Bronchial epithelial cell (primary cell): ENCODE measurements around the gene ITPA. TPM values are rescaled to one million over a fixed set of nuclear protein-coding genes. Genes with fewer than 3 reads are reported as not detected.
A peak's percentile ranks its signal among the peaks of the same experiment; 100 is the strongest.

Experiments
- DNase-seq: peaks from one replicate; pipeline ENCODE4 v3.0.0-alpha.2; 2010; ENCODE audit warnings: low read depth
- FAIRE-seq: peaks from 2 replicates; lab custom pipeline; 2011; peaks lifted over from hg19 to GRCh38; lab: Jason Lieb, UNC
- H3K27me3 ChIP-seq: 2 replicates; pipeline ENCODE4 v1.5.1; 2011; ENCODE audit warnings: low read length; ENCODE audit not compliant: control insufficient read depth, insufficient read depth
- H3K36me3 ChIP-seq: 2 replicates; pipeline ENCODE4 v1.5.1; 2011; ENCODE audit warnings: low read length; ENCODE audit not compliant: control insufficient read depth, insufficient read depth
- H3K4me3 ChIP-seq: 2 replicates; pipeline ENCODE4 v1.5.1; 2011; ENCODE audit warnings: mild to moderate bottlenecking, low read depth, low read length, control low read depth
- total RNA-seq: library from RNA; depleted of rRNA; stranded (reverse); fragments of >200 nt; gene quantifications from 2 replicates; pipeline ENCODE4 v1.2.1, GENCODE V29; 2014
- TF ChIP-seq, protein P1 (sequence below): IDR thresholded peaks from 2 replicates; pipeline ENCODE4 v1.5.1; 2011; ENCODE audit warnings: mild to moderate bottlenecking, moderate library complexity, low read length, control low read depth, inconsistent platforms; ENCODE audit not compliant: insufficient read depth, severe bottlenecking

The ITPA gene
- total RNA-seq, 1 donor from 2014 or later, result 45.5 TPM

DNA sequence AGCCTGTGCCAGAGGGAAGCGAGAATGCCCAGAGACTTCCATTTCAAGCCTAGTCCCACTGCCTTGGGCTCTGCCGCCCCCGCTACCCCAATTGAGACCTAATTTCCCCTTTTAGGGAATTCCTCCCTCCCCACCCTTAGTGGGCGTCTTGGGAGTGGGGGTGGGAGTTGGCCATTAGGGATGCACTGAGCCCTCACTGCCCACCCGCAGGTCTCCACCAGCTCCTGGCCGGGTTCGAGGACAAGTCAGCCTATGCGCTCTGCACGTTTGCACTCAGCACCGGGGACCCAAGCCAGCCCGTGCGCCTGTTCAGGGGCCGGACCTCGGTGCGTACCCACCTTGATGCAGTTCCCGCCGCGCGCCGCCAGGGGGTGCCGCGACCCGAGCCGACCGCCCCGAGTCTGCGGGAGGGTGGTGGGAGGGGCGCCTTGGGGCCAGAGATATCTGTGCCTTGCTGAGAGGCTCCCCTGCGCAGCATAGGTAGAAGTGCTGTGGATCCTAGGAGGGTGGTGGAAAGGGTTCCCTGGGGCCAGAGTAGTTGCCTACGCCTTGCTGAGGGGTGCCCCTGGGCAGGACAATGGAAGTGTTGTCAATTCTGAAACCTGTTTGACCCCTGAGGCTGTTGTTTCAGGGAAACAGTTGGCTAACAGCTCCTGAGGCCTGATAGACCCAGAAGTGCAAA, 9.2 kb downstream of the ITPA start:
- DNase-seq (no peak), FAIRE-seq (no peak)
- TF ChIP-seq, protein P1, sequence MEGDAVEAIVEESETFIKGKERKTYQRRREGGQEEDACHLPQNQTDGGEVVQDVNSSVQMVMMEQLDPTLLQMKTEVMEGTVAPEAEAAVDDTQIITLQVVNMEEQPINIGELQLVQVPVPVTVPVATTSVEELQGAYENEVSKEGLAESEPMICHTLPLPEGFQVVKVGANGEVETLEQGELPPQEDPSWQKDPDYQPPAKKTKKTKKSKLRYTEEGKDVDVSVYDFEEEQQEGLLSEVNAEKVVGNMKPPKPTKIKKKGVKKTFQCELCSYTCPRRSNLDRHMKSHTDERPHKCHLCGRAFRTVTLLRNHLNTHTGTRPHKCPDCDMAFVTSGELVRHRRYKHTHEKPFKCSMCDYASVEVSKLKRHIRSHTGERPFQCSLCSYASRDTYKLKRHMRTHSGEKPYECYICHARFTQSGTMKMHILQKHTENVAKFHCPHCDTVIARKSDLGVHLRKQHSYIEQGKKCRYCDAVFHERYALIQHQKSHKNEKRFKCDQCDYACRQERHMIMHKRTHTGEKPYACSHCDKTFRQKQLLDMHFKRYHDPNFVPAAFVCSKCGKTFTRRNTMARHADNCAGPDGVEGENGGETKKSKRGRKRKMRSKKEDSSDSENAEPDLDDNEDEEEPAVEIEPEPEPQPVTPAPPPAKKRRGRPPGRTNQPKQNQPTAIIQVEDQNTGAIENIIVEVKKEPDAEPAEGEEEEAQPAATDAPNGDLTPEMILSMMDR, result peak; percentile 86
- Histone ChIP-seq H3K36me3 (peaks cover 20% of the 10 kb centered on the region), H3K27me3 (no peaks in the 10 kb centered on the region), H3K4me3 (no peak overlapping the region)

DNA sequence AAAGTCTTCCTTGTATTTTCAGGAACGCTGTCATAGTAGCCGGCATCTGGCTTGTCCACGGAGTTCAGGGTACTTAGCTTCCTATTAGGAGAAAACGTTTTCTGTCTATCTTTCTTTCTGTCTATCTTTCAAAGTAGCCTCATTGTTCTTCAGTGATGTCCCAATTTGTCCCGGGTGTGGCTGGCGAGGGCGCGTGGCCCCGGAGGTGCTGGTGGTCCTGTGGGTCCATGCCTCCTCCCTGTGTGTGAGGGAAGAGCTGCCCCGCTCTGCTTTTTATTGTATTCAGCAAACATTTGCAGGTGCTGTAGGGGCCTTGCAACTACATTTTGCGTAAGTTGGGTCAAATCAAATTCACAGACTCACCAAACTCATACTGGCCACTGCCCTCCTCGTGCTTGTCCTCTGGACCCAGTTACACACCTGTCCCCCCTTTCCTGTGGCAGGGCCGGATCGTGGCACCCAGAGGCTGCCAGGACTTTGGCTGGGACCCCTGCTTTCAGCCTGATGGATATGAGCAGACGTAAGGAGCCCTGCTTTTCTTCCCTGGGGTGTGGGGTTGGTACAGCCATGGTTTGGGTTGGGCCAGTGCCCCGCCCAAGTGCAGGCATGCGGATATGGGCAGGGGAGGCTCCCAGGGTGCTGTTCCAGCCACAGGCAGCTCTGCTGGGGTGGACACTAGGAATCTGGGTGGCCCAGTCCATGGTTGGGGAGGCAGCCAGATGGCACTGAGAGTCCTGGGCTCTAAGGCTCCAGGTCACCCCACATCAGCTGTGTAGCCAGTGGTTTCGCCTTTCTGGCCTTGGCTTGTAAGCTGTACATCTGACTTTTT, 12.3 kb downstream of the ITPA start:
- FAIRE-seq (peak; percentile 28), DNase-seq (peak; percentile 53)
- Histone ChIP-seq H3K36me3 (peaks cover 8% of the 10 kb centered on the region), H3K4me3 (no peak overlapping the region), H3K27me3 (no peaks in the 10 kb centered on the region)
- TF ChIP-seq, protein P1, result no peak

DNA sequence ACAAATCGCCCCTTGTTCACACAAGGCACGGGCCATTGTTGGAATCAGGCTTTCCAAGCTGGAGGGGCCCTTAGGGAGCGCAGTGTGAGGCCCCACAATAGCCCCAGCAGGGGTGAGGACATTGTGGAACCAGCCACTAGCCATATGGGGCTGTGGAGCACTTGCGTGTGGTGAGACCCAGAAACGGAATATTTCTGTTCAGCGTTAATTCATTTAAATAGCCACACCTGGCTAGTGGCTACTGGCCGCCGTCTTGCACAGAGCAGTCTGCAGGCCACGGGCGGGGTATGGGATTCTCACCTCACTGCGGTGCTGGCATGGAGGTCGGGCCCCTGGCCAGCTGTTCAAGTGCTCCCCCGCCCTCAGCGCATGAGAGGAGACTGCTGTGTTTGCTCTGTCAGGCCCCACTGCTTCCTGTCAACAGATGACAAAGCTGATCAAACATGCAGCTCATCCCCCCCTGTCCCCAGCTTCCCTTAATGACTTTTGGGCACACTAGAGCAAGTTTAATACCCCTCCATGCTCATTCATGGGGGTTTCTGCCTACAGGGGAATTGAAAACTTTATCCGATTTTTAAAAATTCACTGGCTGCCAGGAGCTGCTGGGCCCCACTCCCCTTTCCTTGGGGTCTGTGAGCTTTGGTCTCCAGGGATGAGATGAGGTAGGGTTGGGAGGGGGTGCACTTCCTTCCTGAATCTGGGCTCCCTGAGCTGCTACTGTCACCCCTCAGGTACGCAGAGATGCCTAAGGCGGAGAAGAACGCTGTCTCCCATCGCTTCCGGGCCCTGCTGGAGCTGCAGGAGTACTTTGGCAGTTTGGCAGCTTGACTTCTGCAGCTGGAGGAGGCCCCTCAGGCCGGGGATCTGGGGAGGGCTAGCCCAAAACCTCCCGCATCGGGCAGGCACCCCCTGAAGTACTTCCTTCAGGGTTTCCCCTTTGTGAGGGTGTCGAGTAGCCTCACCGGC, 13.6 kb downstream of the ITPA start:
- FAIRE-seq (no peak), DNase-seq (peak; percentile 45)
- no peaks in the 10 kb centered on the region for H3K27me3 ChIP-seq
- no peak overlapping the region for H3K4me3 ChIP-seq
- peaks cover 9% of the 10 kb centered on the region for H3K36me3 ChIP-seq
- TF ChIP-seq, protein P1, result no peak

DNA sequence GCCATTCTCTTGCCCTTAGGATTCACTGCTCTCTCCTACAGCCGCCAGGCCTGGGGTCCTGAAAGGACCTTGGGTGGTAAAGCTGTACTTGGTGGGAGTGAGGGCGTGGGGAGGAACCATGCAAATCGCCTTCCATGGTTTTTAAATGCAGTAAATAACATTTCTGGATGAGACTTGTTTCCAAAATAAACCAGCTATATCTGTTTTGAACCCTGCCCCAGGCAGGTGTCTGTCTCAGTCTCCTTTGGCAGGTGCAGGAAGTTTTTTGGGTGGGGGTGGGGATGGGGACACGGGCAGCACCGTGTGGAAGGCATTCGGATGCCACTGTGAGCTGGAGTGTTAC, 14.3 kb downstream of the ITPA start:
- no peak overlapping the region for H3K4me3 ChIP-seq
- peaks cover 14% of the 10 kb centered on the region for H3K36me3 ChIP-seq
- no peak for DNase-seq
- FAIRE-seq, result no peak
- no peaks in the 10 kb centered on the region for H3K27me3 ChIP-seq
- TF ChIP-seq, protein P1, result no peak

DNA sequence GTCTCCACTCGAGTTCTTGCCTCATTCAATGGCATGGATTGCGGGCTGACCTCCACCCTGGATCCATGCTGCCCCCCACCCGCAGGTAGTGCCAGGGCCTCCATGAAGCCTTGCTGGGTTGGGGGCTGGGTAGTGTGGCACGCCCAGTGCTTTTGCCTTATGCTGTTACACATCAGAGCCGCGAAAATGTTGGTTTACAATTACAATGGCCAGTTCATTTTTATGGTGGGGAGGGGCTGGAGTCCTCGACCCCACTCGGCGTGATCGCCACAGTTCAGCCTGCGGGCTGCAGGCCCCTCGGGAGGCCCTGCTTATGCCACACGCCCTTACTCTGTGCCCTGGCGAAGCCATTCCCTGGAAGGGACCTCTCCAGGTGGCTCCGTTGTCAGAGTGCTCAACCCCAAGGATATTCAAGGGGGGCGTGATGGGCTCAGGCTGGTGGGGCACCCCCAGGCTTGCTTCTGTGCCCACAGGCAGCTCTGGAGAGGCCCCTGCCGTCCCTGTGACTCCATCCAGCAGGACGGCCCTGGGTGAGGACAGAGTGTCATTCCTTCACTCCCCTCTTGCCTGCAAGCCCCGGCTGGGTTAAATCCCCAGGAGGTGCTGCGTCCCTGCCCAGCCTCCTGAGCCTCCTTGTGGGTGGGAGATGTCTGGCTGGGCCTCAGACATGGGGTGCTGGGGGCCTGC, 14.8 kb downstream of the ITPA start:
- peaks cover 17% of the 10 kb centered on the region for H3K36me3 ChIP-seq
- TF ChIP-seq, protein P1, result no peak
- DNase-seq, result no peak

More for the DNA sequence above, 14.8 kb downstream of the ITPA start:
- FAIRE-seq, result no peak
- no peak overlapping the region for H3K4me3 ChIP-seq
- H3K27me3 ChIP-seq, result no peaks in the 10 kb centered on the region
